Suprapubic skin (tissue), 4 donors: ENCODE results near the gene SIGLEC14. TPM values are rescaled to one million over a fixed set of nuclear protein-coding genes. Genes with fewer than 3 reads are reported as not detected.
A peak's percentile ranks its signal among the peaks of the same experiment; 100 is the strongest.
"Not testable (repeated sequence)": the region's sequence is repeated elsewhere in the genome, so short reads cannot be mapped to it uniquely, and the experiment has no call there.

Source experiments
- DNase-seq, 2 donors: peaks; one replicate each; pipeline ENCODE4 v3.0.0-alpha.2; 2019; ENCODE audit warnings: low spot score in 2 of 2
- H3K27ac ChIP-seq: fragments of 200-600 bp; sonication (generic); one replicate; pipeline ENCODE4 v1.5.1; 2019
- H3K27me3 ChIP-seq: fragments of 200-600 bp; sonication (generic); one replicate; pipeline ENCODE4 v1.5.1; 2019
- H3K36me3 ChIP-seq: fragments of 200-600 bp; sonication (generic); one replicate; pipeline ENCODE4 v1.5.1; 2019
- H3K4me1 ChIP-seq: fragments of 200-600 bp; sonication (generic); one replicate; pipeline ENCODE4 v1.5.1; 2019
- H3K4me3 ChIP-seq: fragments of 200-600 bp; sonication (generic); one replicate; pipeline ENCODE4 v1.5.1; 2019; ENCODE audit warnings: mild to moderate bottlenecking
- H3K9me3 ChIP-seq: fragments of 200-600 bp; sonication (generic); one replicate; pipeline ENCODE4 v1.5.1; 2019
- EP300 ChIP-seq: sonication (generic); formaldehyde crosslinking; IDR thresholded peaks from one replicate; pipeline ENCODE4 v1.6.1; 2017; ENCODE audit warnings: antibody characterized with exemption
- POLR2A ChIP-seq, 2 donors: fragments of 450-650 bp; IDR thresholded peaks; one replicate each; pipeline ENCODE4 v1.6.1; 2017; ENCODE audit warnings: antibody characterized with exemption in 2 of 2, mild to moderate bottlenecking in 2 of 2, moderate library complexity in 2 of 2
- POLR2AphosphoS5 ChIP-seq, 3 donors: sonication (generic); formaldehyde crosslinking; IDR thresholded peaks; one replicate each; pipeline ENCODE4 v1.6.1; 2017; ENCODE audit warnings: antibody characterized with exemption in 3 of 3
- WGBS: methylation state at CpG from one replicate; pipeline ENCODE4 v1.1.5; 2018; 5-methylcytosine and 5-hydroxymethylcytosine counted together
- total RNA-seq, 4 donors: library from RNA; depleted of rRNA; stranded (reverse); fragments of >200 nt; gene quantifications; one replicate each; pipeline ENCODE4 v1.1.0, GENCODE V29; 2016
- TF ChIP-seq, protein P1 (sequence below), 2 donors: fragments of 200-600 bp in 1 of 2; fragments of 450-650 bp in 1 of 2; sonication (generic) in 1 of 2; IDR thresholded peaks; one replicate each; pipeline ENCODE4 v1.5.1; 2016 to 2019; ENCODE audit warnings: antibody characterized with exemption in 2 of 2, mild to moderate bottlenecking in 1 of 2, moderate library complexity in 1 of 2

SIGLEC14 gene, protein sequence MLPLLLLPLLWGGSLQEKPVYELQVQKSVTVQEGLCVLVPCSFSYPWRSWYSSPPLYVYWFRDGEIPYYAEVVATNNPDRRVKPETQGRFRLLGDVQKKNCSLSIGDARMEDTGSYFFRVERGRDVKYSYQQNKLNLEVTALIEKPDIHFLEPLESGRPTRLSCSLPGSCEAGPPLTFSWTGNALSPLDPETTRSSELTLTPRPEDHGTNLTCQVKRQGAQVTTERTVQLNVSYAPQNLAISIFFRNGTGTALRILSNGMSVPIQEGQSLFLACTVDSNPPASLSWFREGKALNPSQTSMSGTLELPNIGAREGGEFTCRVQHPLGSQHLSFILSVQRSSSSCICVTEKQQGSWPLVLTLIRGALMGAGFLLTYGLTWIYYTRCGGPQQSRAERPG
- under 1 TPM in 3 of 4 donors, not detected in 1; 0.30 to 0.72 (median 0.36) TPM for total RNA-seq

DNA sequence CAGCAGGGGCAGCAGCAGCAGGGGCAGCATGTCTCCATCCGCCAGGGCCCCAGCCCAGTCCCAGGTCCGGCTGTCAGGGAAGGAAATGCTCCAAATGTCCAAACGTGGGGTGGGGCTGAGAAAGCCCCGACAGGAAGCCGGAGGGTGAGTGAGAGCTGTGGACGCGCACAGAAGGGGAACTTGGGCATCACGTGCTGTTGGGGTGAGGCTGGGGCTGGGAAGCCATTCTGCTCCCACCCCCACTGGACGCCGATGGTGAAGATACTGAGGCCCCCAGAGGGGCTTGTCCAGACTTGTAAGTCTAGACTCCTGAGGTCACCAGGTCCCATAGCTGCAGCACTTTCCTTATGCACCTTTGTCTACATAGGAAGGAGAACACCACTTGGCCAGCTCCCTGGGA is at the start of gene SIGLEC14:
Gene SIGLEC14 (minus strand): TSS at position 96 of the 400 bp plus-strand sequence. CDS start 66 bp downstream, at position 30.
- not testable (repeated sequence) for H3K9me3 ChIP-seq, DNase-seq, H3K4me1 ChIP-seq, H3K27ac ChIP-seq, H3K36me3 ChIP-seq
- no CpG with 5 or more reads among the region's 10 CpGs for WGBS
- peaks cover 28% of the 10 kb centered on the region for H3K27me3 ChIP-seq
- H3K4me3 ChIP-seq = peak within 1 kb of the TSS; percentile 7

DNA sequence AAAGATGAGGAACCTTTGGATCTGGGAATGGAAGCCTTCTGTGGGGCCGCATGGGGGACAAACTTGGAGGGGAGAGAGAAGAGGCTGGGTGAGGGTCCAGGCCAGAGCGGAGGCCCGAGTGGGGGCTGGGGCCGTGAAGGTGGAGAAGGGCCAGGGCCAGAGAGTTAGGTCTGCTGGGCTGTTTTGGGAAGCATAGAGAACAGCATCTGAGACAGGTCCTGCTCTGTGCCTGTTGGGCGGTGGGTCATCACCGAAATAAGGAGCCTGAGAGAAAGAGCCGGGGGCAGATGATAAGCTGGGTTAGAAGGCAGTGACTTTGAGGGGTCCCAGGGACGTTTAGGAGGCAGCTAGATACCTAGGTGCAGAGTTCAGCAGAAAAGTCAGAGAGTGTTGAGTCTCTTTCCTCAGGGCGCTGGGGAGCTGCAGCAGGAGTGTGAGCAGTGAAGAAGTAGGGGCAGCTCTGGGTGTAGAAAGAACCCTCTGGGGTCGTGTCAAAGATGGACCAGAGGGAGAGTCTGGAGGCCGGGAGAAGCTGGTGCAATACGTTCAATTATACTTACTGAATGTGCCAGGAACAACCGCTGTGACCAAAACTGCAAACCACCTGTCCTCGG is 49.2 kb upstream of the SIGLEC14 start:
- no peak overlapping the region for H3K4me3 ChIP-seq
- WGBS = 87% methylated on average over 14 of the region's 14 CpGs
- H3K36me3 ChIP-seq = peaks cover 41% of the 10 kb centered on the region
- TF ChIP-seq POLR2AphosphoS5 (IDR thresholded peaks at IDR 0.05) (no peak), EP300 (no peak), POLR2A (IDR thresholded peaks at IDR 0.05) (no peak)
- TF ChIP-seq, protein P1, sequence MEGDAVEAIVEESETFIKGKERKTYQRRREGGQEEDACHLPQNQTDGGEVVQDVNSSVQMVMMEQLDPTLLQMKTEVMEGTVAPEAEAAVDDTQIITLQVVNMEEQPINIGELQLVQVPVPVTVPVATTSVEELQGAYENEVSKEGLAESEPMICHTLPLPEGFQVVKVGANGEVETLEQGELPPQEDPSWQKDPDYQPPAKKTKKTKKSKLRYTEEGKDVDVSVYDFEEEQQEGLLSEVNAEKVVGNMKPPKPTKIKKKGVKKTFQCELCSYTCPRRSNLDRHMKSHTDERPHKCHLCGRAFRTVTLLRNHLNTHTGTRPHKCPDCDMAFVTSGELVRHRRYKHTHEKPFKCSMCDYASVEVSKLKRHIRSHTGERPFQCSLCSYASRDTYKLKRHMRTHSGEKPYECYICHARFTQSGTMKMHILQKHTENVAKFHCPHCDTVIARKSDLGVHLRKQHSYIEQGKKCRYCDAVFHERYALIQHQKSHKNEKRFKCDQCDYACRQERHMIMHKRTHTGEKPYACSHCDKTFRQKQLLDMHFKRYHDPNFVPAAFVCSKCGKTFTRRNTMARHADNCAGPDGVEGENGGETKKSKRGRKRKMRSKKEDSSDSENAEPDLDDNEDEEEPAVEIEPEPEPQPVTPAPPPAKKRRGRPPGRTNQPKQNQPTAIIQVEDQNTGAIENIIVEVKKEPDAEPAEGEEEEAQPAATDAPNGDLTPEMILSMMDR (IDR thresholded peaks at IDR 0.05) = no peak
- peak in 1 of 2 donors; percentile 65 for DNase-seq
- no peak overlapping the region for H3K27ac ChIP-seq
- H3K27me3 ChIP-seq = no peaks in the 10 kb centered on the region
- peaks cover 23% of the 10 kb centered on the region for H3K4me1 ChIP-seq
- no peaks in the 10 kb centered on the region for H3K9me3 ChIP-seq

DNA sequence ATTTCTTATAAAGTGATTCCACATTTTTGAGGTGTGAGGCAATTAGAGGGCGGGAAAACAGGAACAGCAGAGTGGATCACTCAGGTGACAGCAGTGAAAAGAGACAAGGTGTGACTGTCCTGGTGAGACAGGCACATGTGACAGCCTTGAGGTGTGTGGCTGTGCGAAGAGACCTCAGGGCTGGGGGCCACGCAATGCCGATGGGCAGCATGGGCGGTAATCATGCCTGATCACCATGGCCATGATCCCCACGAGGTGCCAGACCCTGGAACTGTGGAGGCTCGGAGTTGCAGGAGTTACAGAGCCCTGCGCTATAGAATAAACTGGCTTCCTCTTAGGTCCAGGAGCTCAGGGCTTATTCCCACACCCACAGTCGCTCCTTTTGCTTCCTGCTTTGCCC is 48.5 kb upstream of the SIGLEC14 start:
- H3K36me3 ChIP-seq = peaks cover 41% of the 10 kb centered on the region
- H3K4me1 ChIP-seq = peaks cover 30% of the 10 kb centered on the region
- no peaks in the 10 kb centered on the region for H3K9me3 ChIP-seq
- H3K4me3 ChIP-seq = no peak overlapping the region
- no peak overlapping the region for H3K27ac ChIP-seq
- TF ChIP-seq, protein P1 (IDR thresholded peaks at IDR 0.05) = no peak
- no peak for TF ChIP-seq EP300
- no peak for TF ChIP-seq POLR2AphosphoS5 (IDR thresholded peaks at IDR 0.05)
- no peak for TF ChIP-seq POLR2A (IDR thresholded peaks at IDR 0.05)
- peak in 1 of 2 donors; percentile 35 for DNase-seq
- 87% methylated on average over 4 of the region's 9 CpGs for WGBS
- no peaks in the 10 kb centered on the region for H3K27me3 ChIP-seq

DNA sequence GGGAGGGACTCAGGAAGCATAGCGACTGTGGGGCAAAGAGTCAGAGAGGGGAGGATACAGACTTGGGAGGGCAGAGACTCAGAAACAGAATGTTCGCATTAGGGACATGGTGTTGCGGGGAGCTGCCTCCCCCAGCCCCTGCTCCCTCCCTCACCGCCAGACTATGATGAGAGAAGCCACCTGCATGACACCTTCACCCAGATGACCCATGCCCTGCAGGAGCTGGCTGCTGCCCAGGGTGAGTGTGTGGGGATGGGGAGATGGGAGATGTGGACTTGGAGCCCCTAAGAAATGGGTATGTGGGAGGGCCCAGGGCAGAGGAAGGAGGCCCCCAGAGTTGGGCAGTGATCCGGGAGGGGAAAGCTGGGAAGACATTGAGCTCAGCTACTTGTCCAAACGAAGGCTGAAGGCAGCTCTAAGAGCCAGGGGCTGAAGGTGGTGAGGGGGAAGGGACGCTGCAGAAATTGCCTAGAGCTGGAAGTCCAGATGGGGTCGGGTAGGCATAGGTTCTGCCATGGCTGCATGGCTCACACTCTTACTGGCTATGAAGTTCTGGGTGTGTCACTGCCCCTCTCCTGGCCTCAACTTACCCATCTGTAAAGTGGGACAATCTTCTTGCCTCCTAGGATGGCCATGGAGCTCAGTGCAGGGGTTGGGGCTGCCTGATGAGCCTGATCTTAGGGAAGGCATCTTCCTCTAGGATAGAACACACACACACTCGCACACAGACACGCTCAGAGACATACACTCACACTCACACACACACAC is 47.9 kb upstream of the SIGLEC14 start:
- Histone ChIP-seq H3K4me1 (peaks cover 32% of the 10 kb centered on the region), H3K27me3 (no peaks in the 10 kb centered on the region), H3K4me3 (no peak overlapping the region), H3K9me3 (no peaks in the 10 kb centered on the region), H3K27ac (no peak overlapping the region), H3K36me3 (peaks cover 41% of the 10 kb centered on the region)
- TF ChIP-seq EP300 (no peak), POLR2AphosphoS5 (IDR thresholded peaks at IDR 0.05) (no peak), POLR2A (IDR thresholded peaks at IDR 0.05) (no peak)
- TF ChIP-seq, protein P1 (IDR thresholded peaks at IDR 0.05) = no peak
- peak in 1 of 2 donors; percentile 58 for DNase-seq
- 74% methylated on average over 10 of the region's 10 CpGs for WGBS

DNA sequence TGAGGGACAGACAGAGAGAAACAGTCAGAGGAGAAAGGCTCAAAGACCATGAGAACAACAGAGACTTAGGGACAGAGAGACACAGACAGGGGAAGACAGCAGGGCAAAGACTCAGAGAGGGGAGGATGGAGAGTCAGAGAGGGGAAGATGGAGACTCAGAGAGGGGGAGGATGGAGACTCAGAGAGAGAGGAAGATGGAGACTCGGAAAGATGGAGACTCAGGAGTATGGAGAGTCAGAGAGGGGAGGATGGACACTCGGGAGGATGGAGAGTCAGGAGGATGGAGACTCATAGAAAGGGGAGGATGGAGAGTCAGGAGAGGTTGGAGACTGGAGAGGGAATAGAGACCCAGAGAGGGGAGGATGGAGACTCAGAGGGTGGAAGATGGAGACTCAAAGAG is 47.2 kb upstream of the SIGLEC14 start:
- DNase-seq = no peak
- no peak overlapping the region for H3K27ac ChIP-seq
- WGBS = 37% methylated on average over 2 of the region's 2 CpGs
- H3K4me1 ChIP-seq = peaks cover 36% of the 10 kb centered on the region
- no peak overlapping the region for H3K4me3 ChIP-seq
- H3K36me3 ChIP-seq = peaks cover 36% of the 10 kb centered on the region
- H3K27me3 ChIP-seq = no peaks in the 10 kb centered on the region
- TF ChIP-seq EP300 (no peak), POLR2A (IDR thresholded peaks at IDR 0.05) (no peak), POLR2AphosphoS5 (IDR thresholded peaks at IDR 0.05) (no peak)
- TF ChIP-seq, protein P1 (IDR thresholded peaks at IDR 0.05) = no peak
- no peaks in the 10 kb centered on the region for H3K9me3 ChIP-seq
